GM18519 (cell line): Measurements from ENCODE around the gene ZW10.
"Not testable (repeated sequence)": the region's sequence is repeated elsewhere in the genome, so short reads cannot be mapped to it uniquely, and the experiment has no call there.

Experiments
- ATAC-seq: cut with Tn5 transposase; IDR thresholded peaks from one replicate; pipeline ENCODE4 v1.9.1; 2021; ENCODE audit warnings: mild to moderate bottlenecking, moderate library complexity; ENCODE audit not compliant: unreplicated experiment, low FRiP score

ZW10 gene, protein sequence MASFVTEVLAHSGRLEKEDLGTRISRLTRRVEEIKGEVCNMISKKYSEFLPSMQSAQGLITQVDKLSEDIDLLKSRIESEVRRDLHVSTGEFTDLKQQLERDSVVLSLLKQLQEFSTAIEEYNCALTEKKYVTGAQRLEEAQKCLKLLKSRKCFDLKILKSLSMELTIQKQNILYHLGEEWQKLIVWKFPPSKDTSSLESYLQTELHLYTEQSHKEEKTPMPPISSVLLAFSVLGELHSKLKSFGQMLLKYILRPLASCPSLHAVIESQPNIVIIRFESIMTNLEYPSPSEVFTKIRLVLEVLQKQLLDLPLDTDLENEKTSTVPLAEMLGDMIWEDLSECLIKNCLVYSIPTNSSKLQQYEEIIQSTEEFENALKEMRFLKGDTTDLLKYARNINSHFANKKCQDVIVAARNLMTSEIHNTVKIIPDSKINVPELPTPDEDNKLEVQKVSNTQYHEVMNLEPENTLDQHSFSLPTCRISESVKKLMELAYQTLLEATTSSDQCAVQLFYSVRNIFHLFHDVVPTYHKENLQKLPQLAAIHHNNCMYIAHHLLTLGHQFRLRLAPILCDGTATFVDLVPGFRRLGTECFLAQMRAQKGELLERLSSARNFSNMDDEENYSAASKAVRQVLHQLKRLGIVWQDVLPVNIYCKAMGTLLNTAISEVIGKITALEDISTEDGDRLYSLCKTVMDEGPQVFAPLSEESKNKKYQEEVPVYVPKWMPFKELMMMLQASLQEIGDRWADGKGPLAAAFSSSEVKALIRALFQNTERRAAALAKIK

DNA sequence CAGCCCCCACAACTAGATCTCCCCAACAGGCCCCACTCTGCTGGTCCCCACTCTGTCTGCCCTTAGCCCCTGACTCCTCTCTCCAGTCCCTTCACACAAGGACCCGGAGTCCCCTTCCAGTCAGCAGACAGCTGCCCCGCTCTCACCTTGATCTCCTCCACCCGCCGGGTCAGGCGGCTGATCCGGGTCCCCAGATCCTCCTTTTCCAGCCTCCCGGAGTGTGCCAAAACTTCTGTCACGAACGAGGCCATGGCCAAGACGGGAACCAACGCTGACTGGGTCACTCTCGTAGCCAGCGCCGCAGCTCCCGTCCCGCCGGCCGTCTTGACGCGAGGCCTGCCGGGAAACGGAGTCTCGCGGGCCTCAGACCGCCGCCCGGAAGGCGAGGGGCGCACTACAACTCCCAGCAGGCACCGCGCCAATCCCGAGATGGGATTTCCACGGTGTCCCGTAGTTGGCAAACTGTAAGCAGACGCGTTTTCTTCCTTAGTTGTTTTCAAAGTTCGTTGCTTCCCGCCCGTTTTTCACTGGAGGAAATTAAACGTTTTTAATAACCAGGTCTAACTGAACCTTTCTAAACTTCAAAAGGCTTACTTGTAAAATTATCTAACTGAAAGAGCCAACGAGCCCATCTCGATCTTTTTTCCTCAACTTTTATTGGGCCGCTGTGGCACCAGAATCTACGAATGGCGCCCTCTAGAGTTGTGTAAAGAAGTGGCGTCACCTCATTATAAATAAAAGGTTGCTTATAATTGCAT lies at the start of gene ZW10:
ZW10 (minus strand) TSS at position 277 of the 758 bp plus-strand sequence; CDS start at position 251, 26 bp downstream.
- ATAC-seq, result peak; percentile 86

DNA sequence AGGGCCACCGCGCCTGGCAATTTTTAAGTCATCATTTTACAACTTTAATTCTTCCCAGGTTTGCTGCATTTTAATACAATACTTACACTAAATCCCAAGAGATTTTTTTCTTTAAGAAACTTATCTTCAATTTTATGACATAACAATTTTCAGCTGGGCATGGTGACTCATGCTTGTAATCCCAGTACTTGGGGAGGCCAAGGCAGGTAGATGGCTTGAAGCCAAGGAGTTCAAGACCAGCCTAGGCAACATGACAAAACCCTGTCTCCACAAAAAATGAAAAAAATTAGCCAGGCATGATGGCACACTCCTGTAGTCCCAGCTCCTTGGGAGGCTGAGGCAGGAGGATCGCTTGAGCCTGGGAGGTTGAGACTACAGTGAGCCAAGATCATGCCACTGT lies 44.9 kb upstream of the ZW10 start:
- ATAC-seq, result no peak

DNA sequence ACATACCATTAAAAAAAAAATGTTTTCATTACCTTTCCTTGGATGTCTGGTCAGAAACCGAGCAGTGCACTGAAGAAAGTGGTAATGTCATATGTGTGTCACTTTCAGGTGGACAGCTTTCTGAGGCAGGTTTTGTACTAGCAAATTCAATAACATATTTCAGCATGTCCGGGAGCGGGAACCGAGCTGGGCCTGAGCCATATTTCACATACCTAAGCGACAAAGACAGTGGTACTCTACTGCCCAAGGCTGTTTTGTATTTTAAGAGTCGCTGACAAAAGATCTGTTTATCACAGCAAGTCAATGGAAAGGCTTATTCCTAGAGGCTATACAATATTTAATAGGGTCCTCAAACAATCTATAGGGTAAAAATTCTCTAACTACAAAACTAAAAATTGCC lies 44.1 kb upstream of the ZW10 start:
- no peak for ATAC-seq

DNA sequence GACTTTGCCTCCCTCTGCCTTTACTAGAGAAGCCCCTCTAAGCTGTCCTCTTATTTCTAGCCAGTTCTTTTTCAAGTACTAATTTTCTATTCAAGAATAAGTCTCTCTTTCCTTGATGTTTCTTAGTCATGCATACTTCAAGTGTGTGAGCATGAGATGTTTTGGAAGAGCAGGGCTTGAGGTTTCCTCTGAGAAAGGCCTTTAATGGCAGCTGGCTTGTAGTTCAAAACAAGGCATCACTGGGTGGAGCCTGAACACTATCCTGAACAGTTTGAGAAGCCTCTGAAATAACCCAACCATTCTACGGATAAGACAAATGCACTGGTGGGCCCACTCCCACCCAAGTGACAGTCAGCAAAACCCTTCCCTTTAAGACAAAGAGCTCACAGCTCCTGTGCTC lies 43.7 kb upstream of the ZW10 start:
- no peak for ATAC-seq

DNA sequence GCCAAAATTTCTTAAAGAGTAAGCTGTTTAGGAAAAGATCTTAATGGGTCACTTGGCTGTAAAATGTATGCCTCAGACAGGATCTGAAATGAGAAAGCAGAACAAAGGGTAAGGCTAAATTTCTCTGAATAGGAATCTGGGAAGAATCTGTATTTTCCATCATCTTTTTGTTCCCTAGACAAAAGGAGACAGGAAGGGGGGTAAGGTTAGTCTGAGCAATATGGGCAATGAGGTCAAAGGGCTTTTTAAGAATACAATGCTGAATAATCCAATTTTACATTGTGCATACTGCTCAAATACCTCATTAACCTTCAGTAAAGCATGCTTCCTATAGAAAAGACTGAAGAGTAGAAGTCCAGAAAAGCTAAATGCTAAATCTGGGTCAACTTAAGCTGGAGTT lies 40.7 kb upstream of the ZW10 start:
- ATAC-seq, result no peak

DNA sequence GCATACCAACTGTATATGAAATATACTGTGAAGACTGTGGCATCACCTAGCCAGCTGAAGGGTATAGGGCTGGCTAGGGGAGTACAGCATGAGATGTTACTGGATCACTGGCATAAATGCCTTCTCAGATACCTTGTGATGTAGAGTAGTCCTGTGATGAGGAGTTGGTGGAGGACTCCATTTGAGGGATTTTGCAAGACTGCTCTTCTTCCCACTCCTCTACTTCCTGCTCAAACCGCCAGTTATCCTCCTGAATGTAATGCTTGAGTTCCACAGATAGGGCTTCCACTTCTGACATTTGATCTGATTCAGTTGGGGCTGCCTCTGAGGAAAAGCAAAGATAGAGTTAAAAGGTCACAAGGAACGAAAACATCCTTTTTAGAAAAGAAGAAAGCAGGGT lies 35.4 kb upstream of the ZW10 start:
- ATAC-seq, result no peak

DNA sequence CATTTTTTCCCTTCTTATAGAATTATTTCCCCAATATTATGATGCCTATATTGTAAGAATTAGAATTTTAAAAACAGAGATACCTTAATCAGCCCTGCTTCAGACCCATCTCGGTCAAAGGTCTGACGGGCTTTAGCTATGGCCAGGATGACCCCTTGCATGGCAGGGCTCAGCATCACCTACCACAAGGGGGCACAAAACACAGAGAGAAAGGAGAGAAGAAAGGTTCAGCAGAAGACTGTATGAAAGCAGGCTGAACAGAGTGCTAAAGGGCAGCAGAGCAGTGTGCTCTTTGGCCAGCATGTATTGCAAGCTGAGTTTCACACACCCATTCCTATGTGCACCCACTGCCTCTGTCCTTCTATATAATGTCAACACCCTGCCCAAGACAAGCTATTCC lies 32.9 kb upstream of the ZW10 start:
- ATAC-seq, result no peak

DNA sequence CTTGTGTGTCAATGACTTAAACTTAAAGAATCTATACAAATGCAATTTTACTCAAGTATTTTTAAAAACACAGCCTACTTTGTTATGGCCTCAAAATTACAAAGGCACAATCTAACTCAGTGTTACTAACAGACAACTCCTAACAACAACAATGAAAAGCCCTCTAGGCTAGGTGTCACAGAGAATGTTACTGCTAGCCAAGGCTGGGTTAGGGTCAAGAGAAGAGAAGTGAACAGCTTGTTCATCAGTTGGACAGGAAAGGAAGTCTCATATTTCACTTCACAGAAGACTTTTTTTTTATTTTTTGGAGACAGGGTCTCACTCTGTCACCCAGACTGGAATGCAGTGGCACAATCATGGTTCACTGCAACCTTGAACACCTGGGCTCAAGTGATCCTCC lies 32.1 kb upstream of the ZW10 start:
- no peak for ATAC-seq

DNA sequence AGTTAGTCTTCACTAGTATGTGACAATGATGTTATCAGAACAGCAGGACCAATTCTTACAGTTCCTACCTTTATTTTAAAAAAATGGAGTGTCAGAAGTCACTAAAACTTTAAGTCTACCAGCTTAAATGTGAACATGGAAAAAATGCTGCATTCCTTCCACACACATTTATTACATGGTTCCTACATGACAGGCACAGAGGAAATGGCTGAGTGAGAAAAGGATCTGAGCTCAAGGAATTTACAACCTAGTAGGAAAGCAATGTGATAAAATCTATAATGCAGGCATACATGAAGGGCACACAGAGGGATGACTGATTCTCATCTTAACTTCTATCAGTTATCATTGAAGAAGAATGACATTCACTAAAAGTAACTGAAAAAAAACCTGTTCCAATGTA lies 29.1 kb upstream of the ZW10 start:
- ATAC-seq, result no peak

DNA sequence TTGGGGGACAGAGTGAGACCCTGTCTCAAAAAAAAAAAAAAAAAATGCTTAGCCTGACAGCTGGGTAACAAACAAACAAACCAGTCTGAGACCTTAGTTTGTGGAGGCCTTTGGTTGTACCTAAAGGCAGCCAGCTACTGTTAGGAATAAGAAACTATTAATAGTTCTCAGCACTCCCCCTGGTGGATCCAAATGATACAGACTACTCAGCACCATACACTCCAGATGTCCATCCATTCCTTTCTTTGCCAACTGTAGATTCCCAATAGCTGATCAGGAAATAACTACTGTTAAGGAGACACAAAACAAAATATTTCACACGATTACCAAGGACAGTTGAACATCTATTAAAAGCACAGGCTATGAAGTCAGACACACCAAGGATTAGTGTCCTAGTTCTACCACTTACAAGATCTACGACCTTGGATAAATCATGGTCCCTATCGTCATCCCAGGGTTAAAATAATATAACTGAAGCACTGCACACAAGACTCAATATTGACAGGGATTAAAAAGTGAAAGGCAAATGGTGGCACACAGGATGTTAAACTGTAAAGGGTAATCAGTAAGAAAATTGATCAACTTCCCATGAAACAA lies 23.3 kb upstream of the ZW10 start:
- ATAC-seq, result peak; percentile 54

DNA sequence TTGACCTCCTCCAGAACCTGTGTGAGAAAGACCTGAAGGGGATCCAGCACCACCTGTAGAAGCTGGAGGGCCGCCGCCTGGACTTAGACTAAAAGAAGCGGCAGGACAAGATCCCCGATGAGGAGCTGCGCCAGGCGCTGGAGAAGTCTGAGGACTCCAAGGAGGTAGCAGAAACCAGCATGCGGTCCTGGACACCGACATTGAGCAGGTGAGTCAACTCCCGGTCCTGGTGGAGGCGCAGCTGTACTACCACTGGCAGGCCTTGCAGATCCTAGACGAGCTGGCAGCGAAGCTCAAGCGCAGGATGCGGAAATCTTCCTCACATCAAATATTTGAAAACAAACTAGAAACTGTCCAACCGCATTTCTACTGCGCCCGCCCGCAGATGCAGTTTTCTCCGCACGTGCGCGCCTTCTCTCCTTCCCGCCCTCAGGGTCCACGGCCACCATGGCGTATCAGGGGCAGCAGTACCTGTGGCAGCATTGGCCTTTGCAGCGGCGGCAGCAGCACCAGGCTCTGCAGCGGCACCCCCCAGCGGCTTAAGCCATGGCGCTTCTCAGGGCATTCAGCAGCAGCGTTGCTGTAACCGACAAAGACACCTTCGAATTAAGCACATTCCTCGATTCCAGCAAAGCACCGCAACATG lies 16.3 kb upstream of the ZW10 start:
- no peak for ATAC-seq

DNA sequence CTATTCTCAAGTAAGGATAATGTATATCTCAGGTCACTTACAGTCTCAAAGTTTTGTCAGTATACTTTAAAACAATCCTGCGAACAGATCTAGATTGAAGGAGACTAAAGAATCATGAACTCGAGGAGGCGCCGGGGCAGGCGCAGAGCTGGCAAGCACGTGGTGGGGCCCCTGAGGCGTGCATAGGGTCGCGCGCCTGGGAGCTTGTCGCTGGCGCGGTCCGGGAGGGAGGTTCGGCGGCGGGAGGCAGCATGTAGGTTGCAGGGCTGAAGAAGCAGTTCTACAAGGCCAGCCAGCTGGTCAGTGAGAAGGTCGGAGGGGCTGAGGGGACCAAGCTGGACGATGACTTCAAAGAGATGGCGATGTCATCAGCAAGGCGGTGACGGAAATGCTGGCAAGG lies 15.5 kb upstream of the ZW10 start:
- ATAC-seq, result not testable (repeated sequence)

DNA sequence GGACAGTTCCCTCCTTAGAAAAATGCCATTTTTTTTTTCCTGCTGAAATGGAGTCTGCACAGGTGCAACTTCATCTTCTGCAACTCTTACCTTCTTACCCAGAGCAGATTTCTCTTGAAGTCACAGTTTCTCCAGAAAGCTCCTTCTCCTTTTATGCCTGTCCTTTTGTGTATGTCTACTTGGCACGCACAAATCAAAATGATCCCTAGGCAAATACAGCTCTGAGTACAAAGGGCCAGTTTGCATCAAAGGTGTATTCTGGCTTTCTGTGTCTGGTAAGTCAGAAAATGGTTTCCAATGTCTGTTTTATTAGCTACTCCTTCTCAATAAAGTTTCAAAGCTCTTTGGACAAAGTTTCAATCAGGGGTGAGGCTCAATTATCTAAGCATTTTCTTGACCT lies 8.6 kb upstream of the ZW10 start:
- no peak for ATAC-seq

DNA sequence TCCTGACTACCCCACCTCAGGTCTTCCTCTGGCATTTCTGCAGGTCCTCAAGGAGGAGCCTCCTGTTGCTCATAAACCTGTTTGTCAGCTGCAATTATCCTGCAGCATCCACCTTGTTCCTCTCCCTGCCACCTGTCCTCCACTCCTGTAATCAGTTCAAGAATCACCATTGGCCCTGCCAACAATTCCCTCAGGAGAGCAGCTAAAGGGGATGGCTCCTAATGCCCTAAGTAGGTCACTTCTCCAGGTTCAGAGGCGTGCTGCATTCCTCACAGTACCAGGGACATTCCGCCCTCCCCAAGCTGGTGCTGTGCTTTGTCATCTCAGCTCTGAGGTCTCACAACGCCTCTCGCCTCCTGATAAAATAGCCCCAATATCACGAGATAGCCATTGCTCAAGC lies 8.2 kb upstream of the ZW10 start:
- no peak for ATAC-seq

DNA sequence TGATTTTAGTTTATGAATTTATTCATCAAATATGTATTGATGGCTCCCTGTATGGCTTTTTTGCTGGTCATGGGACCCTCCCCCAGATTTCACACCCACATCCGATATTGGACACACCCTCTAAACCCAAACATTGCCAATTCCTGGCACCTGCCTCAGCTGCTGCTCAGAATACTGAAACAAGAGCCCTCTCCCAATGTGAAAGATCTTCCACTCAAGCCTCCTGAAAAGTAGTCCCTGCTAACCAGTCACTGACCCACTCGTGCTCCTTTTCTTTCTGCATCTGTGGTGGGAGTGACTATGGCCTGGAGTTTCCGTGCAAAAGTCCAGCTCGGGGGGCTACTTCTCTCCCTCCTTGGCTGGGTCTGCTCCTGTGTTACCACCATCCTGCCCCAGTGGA lies 6.0 kb upstream of the ZW10 start, which contains the start of gene CLDN25:
CLDN25 (plus strand) TSS at position 301 of the 400 bp plus-strand sequence; CDS start at position 301, 0 bp downstream.
- ATAC-seq, result no peak

DNA sequence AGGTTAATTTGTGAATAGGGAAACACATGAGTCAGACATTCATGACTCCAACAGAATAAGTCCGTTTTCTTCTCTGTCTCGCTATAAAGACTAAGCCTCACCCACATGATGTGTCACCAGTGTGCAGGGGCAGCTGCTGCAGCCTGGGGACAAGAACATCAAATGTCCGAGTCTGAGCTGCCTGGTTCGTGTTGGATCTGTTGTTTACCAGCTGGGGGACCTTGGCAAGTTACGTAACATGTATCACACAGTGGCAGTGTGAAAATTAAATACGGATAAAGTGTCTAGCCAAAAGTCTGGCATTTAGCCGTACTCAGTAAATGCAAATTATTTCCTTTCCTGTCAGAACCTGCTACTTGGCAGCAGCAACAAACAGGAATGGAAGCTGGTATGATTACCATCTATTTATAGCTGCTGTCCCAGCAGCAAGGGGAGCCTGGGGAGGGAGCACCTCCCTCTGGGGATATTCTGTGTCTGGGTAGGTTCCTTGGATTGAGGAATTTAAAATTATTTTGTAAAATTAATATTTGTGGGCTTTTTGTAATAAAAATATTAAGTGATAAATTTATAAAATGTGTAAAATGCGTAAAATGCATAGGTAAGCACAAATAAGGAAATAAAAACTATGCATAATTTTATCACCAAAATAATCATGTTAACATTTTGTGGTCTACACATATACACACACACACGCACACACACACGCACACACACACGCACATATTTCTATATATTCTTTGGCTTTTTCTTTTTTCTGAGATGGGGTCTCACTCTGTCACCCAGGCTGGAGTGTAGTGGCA lies 4.8 kb upstream of the ZW10 start:
- ATAC-seq, result no peak

DNA sequence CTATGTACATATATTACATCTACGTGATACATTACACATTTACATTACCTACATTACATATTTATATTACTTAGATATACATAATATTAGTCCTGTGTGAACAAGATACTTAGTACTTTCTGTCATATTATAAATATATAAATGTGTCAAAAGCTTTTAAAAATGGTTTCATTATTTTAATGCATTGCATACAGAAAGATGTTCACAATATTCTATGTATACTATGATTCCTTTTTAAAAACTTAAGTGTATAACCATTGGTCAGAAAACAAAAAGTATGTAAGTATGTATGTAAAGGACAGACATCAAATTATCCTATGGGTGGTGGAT lies 647 bp upstream of the ZW10 start:
- no peak for ATAC-seq

DNA sequence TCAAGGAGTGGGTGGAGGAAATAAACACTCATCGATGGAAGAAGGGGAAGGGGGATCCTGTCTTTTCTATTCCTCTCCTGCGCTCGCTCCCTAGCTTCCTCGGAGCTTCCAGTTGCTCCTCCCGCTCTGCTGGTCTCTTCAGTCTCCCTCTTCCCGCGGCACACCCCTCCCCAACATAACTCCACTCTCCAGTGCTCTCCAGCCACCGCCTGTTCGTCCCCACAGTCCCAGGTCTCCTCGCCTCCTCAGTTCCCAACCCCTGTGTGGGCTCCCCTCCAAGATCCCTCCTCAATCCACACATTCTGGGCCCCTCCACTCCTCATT lies 438 bp downstream of the ZW10 start:
- ATAC-seq, result no peak

DNA sequence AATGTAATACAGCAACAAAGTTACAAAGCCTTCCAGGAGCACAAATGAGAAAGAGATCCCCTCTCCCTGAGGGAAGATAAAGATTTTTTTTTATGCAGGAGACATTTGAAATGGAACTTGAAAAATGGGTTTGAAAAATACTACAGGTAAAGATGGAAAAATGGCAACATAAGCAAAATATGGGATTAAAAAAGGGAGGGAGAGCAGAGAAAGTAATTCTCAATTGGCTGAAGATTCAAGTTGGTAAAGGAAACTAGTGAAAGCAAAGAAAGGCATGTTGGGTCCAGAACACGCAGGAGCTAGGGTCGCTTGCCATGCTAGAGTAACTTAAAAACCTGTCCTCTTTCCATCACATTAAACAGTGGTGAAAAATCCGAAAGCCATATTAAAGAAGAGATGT lies 1.5 kb downstream of the ZW10 start:
- ATAC-seq, result no peak
